ENCODE measurements around the gene LIFR. TPM values are rescaled to one million over a fixed set of nuclear protein-coding genes. Genes with fewer than 3 reads are reported as not detected.
A peak's percentile ranks its signal among the peaks of the same experiment; 100 is the strongest.

Gene LIFR
- total RNA-seq, 6 donors from 2014 or later = 69.1 to 103 (median 85.8) TPM

- Histone ChIP-seq H3K36me3 (no peaks in the 10 kb centered on the region), H3K4me1 (peaks cover 29 to 89% (median 67%) of the 10 kb centered on the region in 4 donors), H3K4me3 (no peak overlapping the region), H3K27ac (peak overlapping the region in 2 of 4 donors; percentile 21 to 22), H3K27me3 (no peaks in the 10 kb centered on the region), H3K9me3 (no peaks in the 10 kb centered on the region)
- TF ChIP-seq EP300 (IDR thresholded peaks at IDR 0.05) = no peak
- TF ChIP-seq POLR2AphosphoS5 (IDR thresholded peaks at IDR 0.05) = no peak
- DNase-seq (no peak), ATAC-seq (ENCODE audit: low FRiP score in 2 of 2) (no peak)
- 58 to 62% methylated on average over 2 of the region's 2 CpGs for WGBS, 2 donors
Measured at GRCh38 chr5:38538161-38538560, 18.3 kb downstream of the LIFR start.

- H3K9me3 ChIP-seq = no peaks in the 10 kb centered on the region
- peak overlapping the region in 2 of 4 donors; percentile 21 to 50 for H3K27ac ChIP-seq
- 42 to 51% methylated on average over 4 of the region's 4 CpGs for WGBS, 2 donors
- H3K36me3 ChIP-seq = no peaks in the 10 kb centered on the region
- ATAC-seq (ENCODE audit: low FRiP score in 2 of 2) (no peak), DNase-seq (no peak)
- H3K4me1 ChIP-seq = peaks cover 26 to 88% (median 69%) of the 10 kb centered on the region in 4 donors
- TF ChIP-seq EP300 (IDR thresholded peaks at IDR 0.05) = no peak
- no peak for TF ChIP-seq POLR2A (IDR thresholded peaks at IDR 0.05)
- no peak for TF ChIP-seq CTCF (IDR thresholded peaks at IDR 0.05)
- TF ChIP-seq POLR2AphosphoS5 (IDR thresholded peaks at IDR 0.05) = no peak
- no peaks in the 10 kb centered on the region for H3K27me3 ChIP-seq
- H3K4me3 ChIP-seq = no peak overlapping the region
Measured at GRCh38 chr5:38537505-38537904, 18.9 kb downstream of the LIFR start.

GRCh38 chr5:38536968-38537367, 19.5 kb downstream of the LIFR start:
- no peak for ATAC-seq (ENCODE audit: low FRiP score in 2 of 2)

GRCh38 chr5:38535845-38536244, 20.6 kb downstream of the LIFR start:
- H3K27me3 ChIP-seq = no peaks in the 10 kb centered on the region
- WGBS, 2 donors = 32 to 33% methylated on average over 2 of the region's 2 CpGs
- peaks cover 17 to 89% (median 57%) of the 10 kb centered on the region in 4 donors for H3K4me1 ChIP-seq
- DNase-seq (no peak), ATAC-seq (ENCODE audit: low FRiP score in 2 of 2) (no peak)
- no peaks in the 10 kb centered on the region for H3K9me3 ChIP-seq
- no peak for TF ChIP-seq EP300 (IDR thresholded peaks at IDR 0.05)
- no peak for TF ChIP-seq POLR2A (IDR thresholded peaks at IDR 0.05)
- no peak for TF ChIP-seq CTCF (IDR thresholded peaks at IDR 0.05)
- no peak for TF ChIP-seq POLR2AphosphoS5 (IDR thresholded peaks at IDR 0.05)
- no peak overlapping the region for H3K4me3 ChIP-seq
- peak overlapping the region in 3 of 4 donors; percentile 6 to 17 (median 6) for H3K27ac ChIP-seq
- H3K36me3 ChIP-seq = no peaks in the 10 kb centered on the region

More at GRCh38 chr5:38536968-38537367, 19.5 kb downstream of the LIFR start:
- DNase-seq = no peak
- H3K27ac ChIP-seq = peak overlapping the region in 2 of 4 donors; percentile 21 to 50
- no peaks in the 10 kb centered on the region for H3K9me3 ChIP-seq
- H3K4me3 ChIP-seq = no peak overlapping the region
- no peaks in the 10 kb centered on the region for H3K36me3 ChIP-seq
- TF ChIP-seq CTCF (IDR thresholded peaks at IDR 0.05) (no peak), POLR2A (IDR thresholded peaks at IDR 0.05) (no peak), POLR2AphosphoS5 (IDR thresholded peaks at IDR 0.05) (no peak)
- peaks cover 21 to 92% (median 66%) of the 10 kb centered on the region in 4 donors for H3K4me1 ChIP-seq
- 7 to 28% methylated on average over 3 of the region's 3 CpGs for WGBS, 2 donors
- H3K27me3 ChIP-seq = no peaks in the 10 kb centered on the region

GRCh38 chr5:38535248-38535750, 21.1 kb downstream of the LIFR start:
- Histone ChIP-seq H3K4me3 (no peak overlapping the region), H3K27ac (peak overlapping the region in 3 of 4 donors; percentile 6 to 24 (median 6)), H3K27me3 (no peaks in the 10 kb centered on the region), H3K4me1 (peaks cover 15 to 84% (median 53%) of the 10 kb centered on the region in 4 donors), H3K9me3 (no peaks in the 10 kb centered on the region), H3K36me3 (no peaks in the 10 kb centered on the region)
- TF ChIP-seq EP300 (IDR thresholded peaks at IDR 0.05) = no peak
- DNase-seq (no peak), ATAC-seq (ENCODE audit: low FRiP score in 2 of 2) (no peak)
- WGBS, 2 donors = 44 to 53% methylated on average over 4 of the region's 4 CpGs

- H3K36me3 ChIP-seq = no peaks in the 10 kb centered on the region
- H3K4me3 ChIP-seq = no peak overlapping the region
- TF ChIP-seq EP300 (IDR thresholded peaks at IDR 0.05) (no peak), POLR2AphosphoS5 (IDR thresholded peaks at IDR 0.05) (no peak), CTCF (IDR thresholded peaks at IDR 0.05) (no peak), POLR2A (IDR thresholded peaks at IDR 0.05) (no peak)
- H3K27ac ChIP-seq = peak overlapping the region in 2 of 4 donors; percentile 38 to 43
- H3K4me1 ChIP-seq = peaks cover 14 to 72% (median 45%) of the 10 kb centered on the region in 4 donors
- no peaks in the 10 kb centered on the region for H3K9me3 ChIP-seq
- H3K27me3 ChIP-seq = no peaks in the 10 kb centered on the region
- no peak for ATAC-seq (ENCODE audit: low FRiP score in 2 of 2)
- no peak for DNase-seq
- 18 to 51% methylated on average over 1 of the region's 1 CpG for WGBS, 2 donors
Measured at GRCh38 chr5:38534156-38534453, 22.3 kb downstream of the LIFR start.
